ENCODE measurements around the gene FCSK. TPM values are rescaled to one million over a fixed set of nuclear protein-coding genes. Genes with fewer than 3 reads are reported as not detected.

Gene FCSK
- total RNA-seq, 1 donor from 2014 or later: 9.2 TPM

- no peaks in the 10 kb centered on the region for H3K9me3 Mint-ChIP-seq (ENCODE audit: low read depth)
- no peak overlapping the region for H3K27ac Mint-ChIP-seq (ENCODE audit: unreplicated experiment)
- H3K27me3 Mint-ChIP-seq (ENCODE audit: low read depth): no peaks in the 10 kb centered on the region
- H3K36me3 Mint-ChIP-seq (ENCODE audit: low read depth): no peaks in the 10 kb centered on the region
- TF ChIP-seq CTCF (IDR thresholded peaks at IDR 0.05): no peak
- no peak overlapping the region for H3K4me3 Mint-ChIP-seq (ENCODE audit: unreplicated experiment)
- H3K4me1 Mint-ChIP-seq (ENCODE audit: low read depth): peaks cover 11% of the 10 kb centered on the region
- DNase-seq (ENCODE audit: low spot score): no peak
Measured at GRCh38 chr16:70416748-70417616, 37.4 kb upstream of the FCSK start.

- Mint-ChIP-seq H3K27me3 (ENCODE audit: low read depth) (no peaks in the 10 kb centered on the region), H3K4me3 (ENCODE audit: unreplicated experiment) (no peak overlapping the region), H3K4me1 (ENCODE audit: low read depth) (peaks cover 16% of the 10 kb centered on the region), H3K27ac (ENCODE audit: unreplicated experiment) (peak overlapping the region; percentile 41), H3K36me3 (ENCODE audit: low read depth) (peaks cover 2% of the 10 kb centered on the region), H3K9me3 (ENCODE audit: low read depth) (no peaks in the 10 kb centered on the region)
- TF ChIP-seq CTCF (IDR thresholded peaks at IDR 0.05): no peak
- DNase-seq (ENCODE audit: low spot score): no peak
Measured at GRCh38 chr16:70417661-70418060, 36.7 kb upstream of the FCSK start.

GRCh38 chr16:70418274-70418992 is 36.0 kb upstream of the FCSK start:
- Mint-ChIP-seq H3K4me1 (ENCODE audit: low read depth) (peaks cover 24% of the 10 kb centered on the region), H3K27me3 (ENCODE audit: low read depth) (no peaks in the 10 kb centered on the region), H3K36me3 (ENCODE audit: low read depth) (peaks cover 2% of the 10 kb centered on the region), H3K4me3 (ENCODE audit: unreplicated experiment) (no peak overlapping the region), H3K27ac (ENCODE audit: unreplicated experiment) (no peak overlapping the region), H3K9me3 (ENCODE audit: low read depth) (no peaks in the 10 kb centered on the region)
- no peak for TF ChIP-seq CTCF (IDR thresholded peaks at IDR 0.05)
- DNase-seq (ENCODE audit: low spot score): no peak

- TF ChIP-seq CTCF (IDR thresholded peaks at IDR 0.05): no peak
- peaks cover 24% of the 10 kb centered on the region for H3K4me1 Mint-ChIP-seq (ENCODE audit: low read depth)
- H3K4me3 Mint-ChIP-seq (ENCODE audit: unreplicated experiment): no peak overlapping the region
- no peak overlapping the region for H3K27ac Mint-ChIP-seq (ENCODE audit: unreplicated experiment)
- H3K36me3 Mint-ChIP-seq (ENCODE audit: low read depth): peaks cover 2% of the 10 kb centered on the region
- no peaks in the 10 kb centered on the region for H3K9me3 Mint-ChIP-seq (ENCODE audit: low read depth)
- H3K27me3 Mint-ChIP-seq (ENCODE audit: low read depth): no peaks in the 10 kb centered on the region
- no peak for DNase-seq (ENCODE audit: low spot score)
Measured at GRCh38 chr16:70418993-70419318, 35.4 kb upstream of the FCSK start.

- H3K27me3 Mint-ChIP-seq (ENCODE audit: low read depth): no peaks in the 10 kb centered on the region
- no peak for DNase-seq (ENCODE audit: low spot score)
- H3K27ac Mint-ChIP-seq (ENCODE audit: unreplicated experiment): no peak overlapping the region
- peaks cover 18% of the 10 kb centered on the region for H3K4me1 Mint-ChIP-seq (ENCODE audit: low read depth)
- no peak overlapping the region for H3K4me3 Mint-ChIP-seq (ENCODE audit: unreplicated experiment)
- peaks cover 2% of the 10 kb centered on the region for H3K36me3 Mint-ChIP-seq (ENCODE audit: low read depth)
- no peaks in the 10 kb centered on the region for H3K9me3 Mint-ChIP-seq (ENCODE audit: low read depth)
- TF ChIP-seq CTCF (IDR thresholded peaks at IDR 0.05): no peak
Measured at GRCh38 chr16:70419384-70420327, 34.7 kb upstream of the FCSK start.

Measured in chondrocyte (in vitro differentiated cells).